Peyer's patch (tissue), 4 donors: ENCODE results near the gene SGCA.

Experiments
- POLR2A ChIP-seq, 2 donors: fragments of 450-650 bp; IDR thresholded peaks; one replicate each; pipeline ENCODE4 v1.5.1; 2017; ENCODE audit warnings: antibody characterized with exemption in 2 of 2, mild to moderate bottlenecking in 2 of 2, moderate library complexity in 2 of 2
- TF ChIP-seq, protein P1 (sequence below), 6 experiments: fragments of 450-650 bp in 4 of 6; fragments of 200-600 bp in 2 of 6; sonication (generic) in 1 of 6; IDR thresholded peaks; one replicate each; pipeline ENCODE4 v1.5.1; 2017 to 2019; ENCODE audit warnings: antibody characterized with exemption in 6 of 6, mild to moderate bottlenecking in 3 of 6, moderate library complexity in 1 of 6

DNA sequence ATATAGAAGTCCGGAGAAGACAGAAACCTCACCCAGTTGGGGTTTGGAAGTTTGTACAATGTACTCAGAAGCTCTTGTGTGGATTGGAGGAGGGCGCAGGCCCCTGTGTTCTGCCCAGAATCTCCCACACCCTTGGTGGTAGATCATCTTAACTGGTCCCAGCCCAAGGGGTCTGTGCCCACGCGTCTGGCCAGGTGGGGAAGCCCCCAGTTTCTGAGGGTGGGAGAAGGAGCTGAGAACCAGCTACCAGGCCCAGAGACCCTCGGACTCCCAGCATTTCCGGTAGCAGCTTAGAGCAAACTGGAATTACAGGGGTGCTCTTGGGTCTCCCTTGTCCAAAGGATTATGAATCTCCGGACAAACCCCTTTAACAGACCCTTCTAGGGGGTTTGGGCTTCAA, 13.1 kb upstream of the SGCA start:
- no peak for TF ChIP-seq POLR2A (IDR thresholded peaks at IDR 0.05)
- TF ChIP-seq, protein P1, sequence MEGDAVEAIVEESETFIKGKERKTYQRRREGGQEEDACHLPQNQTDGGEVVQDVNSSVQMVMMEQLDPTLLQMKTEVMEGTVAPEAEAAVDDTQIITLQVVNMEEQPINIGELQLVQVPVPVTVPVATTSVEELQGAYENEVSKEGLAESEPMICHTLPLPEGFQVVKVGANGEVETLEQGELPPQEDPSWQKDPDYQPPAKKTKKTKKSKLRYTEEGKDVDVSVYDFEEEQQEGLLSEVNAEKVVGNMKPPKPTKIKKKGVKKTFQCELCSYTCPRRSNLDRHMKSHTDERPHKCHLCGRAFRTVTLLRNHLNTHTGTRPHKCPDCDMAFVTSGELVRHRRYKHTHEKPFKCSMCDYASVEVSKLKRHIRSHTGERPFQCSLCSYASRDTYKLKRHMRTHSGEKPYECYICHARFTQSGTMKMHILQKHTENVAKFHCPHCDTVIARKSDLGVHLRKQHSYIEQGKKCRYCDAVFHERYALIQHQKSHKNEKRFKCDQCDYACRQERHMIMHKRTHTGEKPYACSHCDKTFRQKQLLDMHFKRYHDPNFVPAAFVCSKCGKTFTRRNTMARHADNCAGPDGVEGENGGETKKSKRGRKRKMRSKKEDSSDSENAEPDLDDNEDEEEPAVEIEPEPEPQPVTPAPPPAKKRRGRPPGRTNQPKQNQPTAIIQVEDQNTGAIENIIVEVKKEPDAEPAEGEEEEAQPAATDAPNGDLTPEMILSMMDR (IDR thresholded peaks at IDR 0.05): no peak
